Left colon (tissue), 2 donors: ENCODE results near the gene FRAS1. TPM values are rescaled to one million over a fixed set of nuclear protein-coding genes. Genes with fewer than 3 reads are reported as not detected.
"Not testable (repeated sequence)": the region's sequence is repeated elsewhere in the genome, so short reads cannot be mapped to it uniquely, and the experiment has no call there.

ENCODE experiments used
- ATAC-seq: fragments of 200-7000 bp; cut with Tn5 transposase; one replicate; pipeline ENCODE4 v1.9.1; 2020; ENCODE audit warnings: mild to moderate bottlenecking, moderate library complexity
- DNase-seq, 2 donors: peaks; one replicate each; pipeline ENCODE4 v3.0.0-alpha.2; 2020
- intact Hi-C, 2 donors: fragments of 100-400 bp; cut with DNase I in 1 of 2; cut with micrococcal nuclease in 1 of 2; formaldehyde crosslinking; loops; one replicate each; pipeline versions ENCODE4 v1.11.2 to v1.14.0; 2022; cut with DNase I, micrococcal nuclease
- total RNA-seq, 2 donors: library from RNA; stranded (reverse); fragmentation: NEBNext Ultra II Directional; extraction: Animal tissue kit (Norgen Biotek cat#: 25700); gene quantifications; one replicate each; pipeline ENCODE4 v1.2.1, GENCODE V29; 2021
- donor health status: DM: no; HTN: no; CAD: no.
- donor health status: DM: yes; HTN: yes; CAD: no.

The FRAS1 gene
- total RNA-seq, 2 donors from 2014 or later = 1.3 to 1.8 TPM

DNA sequence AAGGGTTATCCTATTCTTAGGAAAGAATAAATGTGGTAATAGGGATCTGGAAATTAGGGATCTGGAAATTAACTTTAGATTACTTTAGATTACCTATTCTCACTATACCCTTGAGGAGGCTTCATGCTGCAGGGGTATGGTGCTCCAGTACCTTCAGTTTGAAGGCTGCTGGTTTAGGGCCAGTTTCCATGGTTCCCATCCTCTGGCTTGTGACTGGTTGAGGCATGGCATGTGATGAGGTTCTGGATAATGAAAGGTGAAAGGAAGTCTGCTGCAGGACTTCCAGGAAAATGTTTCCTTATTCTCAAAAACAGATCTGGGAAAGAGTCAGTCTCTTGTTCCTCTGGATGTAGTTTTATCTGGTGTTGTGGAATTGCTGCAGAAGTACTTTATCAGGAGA is 25.9 kb downstream of the FRAS1 start:
- no peak for ATAC-seq
- DNase-seq = no peak
- intact Hi-C loops = no loop called here

- ATAC-seq (no peak), DNase-seq (no peak)
- intact Hi-C loops = no loop called here
Measured at GRCh38 chr4:78091534-78091933, 34.4 kb downstream of the FRAS1 start.

DNA sequence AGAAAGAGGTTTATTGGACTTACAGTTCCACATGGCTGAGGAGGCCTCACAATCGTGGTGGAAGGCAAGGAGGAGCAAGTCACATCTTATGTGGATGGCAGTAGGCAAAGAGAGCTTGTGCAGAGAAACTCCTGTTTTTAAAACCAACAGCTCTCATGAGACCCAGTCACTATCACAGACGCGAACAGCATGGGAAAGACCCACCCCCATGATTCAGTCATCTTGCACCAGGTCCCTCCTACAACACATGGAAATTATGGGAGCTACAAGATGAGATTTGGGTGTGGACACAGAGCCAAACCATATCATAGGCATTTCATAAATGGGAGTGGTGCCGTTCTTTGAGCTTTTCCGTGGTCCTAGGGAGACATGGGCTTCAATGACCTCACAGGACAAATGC is 35.2 kb downstream of the FRAS1 start:
- ATAC-seq, DNase-seq, intact Hi-C loops: not testable (repeated sequence)

DNA sequence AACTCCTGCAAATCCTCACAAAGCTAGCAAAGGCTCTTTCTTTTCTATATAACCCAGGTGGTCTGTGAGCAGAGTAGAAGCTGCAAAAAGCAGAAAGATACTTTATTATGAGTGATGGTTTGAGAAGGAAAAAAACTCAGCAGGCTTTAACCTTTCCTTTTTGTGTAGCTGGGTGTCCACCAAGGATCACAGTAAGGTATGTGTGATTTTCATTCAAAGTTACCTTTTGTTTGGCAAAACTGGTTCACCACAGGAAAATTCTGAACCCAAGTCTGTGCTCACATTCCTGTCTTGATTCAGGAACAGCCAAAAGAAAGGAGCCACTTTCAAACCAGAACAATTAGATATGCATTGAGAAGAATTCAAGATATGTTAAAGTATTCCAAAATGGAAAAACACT is 35.7 kb downstream of the FRAS1 start:
- DNase-seq = no peak
- ATAC-seq = no peak
- intact Hi-C loops = no loop called here

GRCh38 chr4:78095081-78095480 is 38.0 kb downstream of the FRAS1 start:
- intact Hi-C loops = no loop called here
- ATAC-seq (no peak), DNase-seq (no peak)

DNA sequence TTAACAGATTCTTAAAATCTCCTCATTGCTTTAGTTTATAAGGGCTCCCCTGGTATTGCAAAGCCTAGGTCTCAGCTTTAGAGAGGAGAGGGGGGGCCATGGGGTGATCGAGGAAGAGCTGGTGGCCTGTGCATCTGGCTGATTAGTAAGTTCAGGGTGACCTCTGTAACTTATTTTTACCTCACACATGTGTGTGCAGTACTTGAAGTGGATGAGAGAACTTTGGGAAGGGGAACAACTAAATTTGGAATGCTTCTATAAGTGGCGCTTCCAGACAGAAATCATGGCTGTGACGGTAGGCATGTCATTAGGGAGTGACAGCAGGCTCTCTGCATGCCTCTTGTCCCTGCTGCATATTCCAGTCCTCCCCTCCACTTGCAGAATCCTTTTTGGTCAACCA is 41.9 kb downstream of the FRAS1 start:
- intact Hi-C loops = no loop called here
- no peak for ATAC-seq
- DNase-seq = no peak

DNA sequence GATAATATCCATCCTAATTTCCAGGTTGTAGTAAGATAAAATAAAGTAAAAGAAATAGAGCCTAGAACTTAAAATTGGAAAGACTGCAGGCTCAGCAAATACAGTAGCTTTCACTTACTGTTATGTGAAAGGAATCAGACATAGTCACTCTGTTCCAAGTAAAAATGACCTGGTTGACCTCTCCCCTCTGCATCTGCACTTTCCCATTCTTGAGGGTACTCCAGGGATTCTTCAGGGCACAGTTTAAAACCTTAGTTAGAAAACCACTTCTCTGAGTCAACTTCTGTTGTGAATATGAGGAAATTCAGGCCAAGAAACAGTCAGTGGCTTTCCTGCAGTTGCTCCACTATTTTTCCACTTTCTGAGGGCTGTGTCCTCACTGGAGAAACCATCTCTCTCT is 42.9 kb downstream of the FRAS1 start:
- DNase-seq = no peak
- ATAC-seq = no peak
- intact Hi-C loops = no loop called here

GRCh38 chr4:78119698-78120097 is 62.6 kb downstream of the FRAS1 start:
- ATAC-seq = no peak
- intact Hi-C loops = no loop called here

GRCh38 chr4:78120144-78120880 is 63.2 kb downstream of the FRAS1 start:
- intact Hi-C loops = no loop called here
- ATAC-seq (no peak), DNase-seq (no peak)

More at GRCh38 chr4:78119698-78120097, 62.6 kb downstream of the FRAS1 start:
- no peak for DNase-seq

- no peak for DNase-seq
- no peak for ATAC-seq
- intact Hi-C loops = no loop called here
Measured at GRCh38 chr4:78121338-78121904, 64.3 kb downstream of the FRAS1 start.

GRCh38 chr4:78125834-78126331 is 68.8 kb downstream of the FRAS1 start:
- intact Hi-C loops, ATAC-seq: not testable (repeated sequence)
- peak; percentile 13 to 25 for DNase-seq

DNA sequence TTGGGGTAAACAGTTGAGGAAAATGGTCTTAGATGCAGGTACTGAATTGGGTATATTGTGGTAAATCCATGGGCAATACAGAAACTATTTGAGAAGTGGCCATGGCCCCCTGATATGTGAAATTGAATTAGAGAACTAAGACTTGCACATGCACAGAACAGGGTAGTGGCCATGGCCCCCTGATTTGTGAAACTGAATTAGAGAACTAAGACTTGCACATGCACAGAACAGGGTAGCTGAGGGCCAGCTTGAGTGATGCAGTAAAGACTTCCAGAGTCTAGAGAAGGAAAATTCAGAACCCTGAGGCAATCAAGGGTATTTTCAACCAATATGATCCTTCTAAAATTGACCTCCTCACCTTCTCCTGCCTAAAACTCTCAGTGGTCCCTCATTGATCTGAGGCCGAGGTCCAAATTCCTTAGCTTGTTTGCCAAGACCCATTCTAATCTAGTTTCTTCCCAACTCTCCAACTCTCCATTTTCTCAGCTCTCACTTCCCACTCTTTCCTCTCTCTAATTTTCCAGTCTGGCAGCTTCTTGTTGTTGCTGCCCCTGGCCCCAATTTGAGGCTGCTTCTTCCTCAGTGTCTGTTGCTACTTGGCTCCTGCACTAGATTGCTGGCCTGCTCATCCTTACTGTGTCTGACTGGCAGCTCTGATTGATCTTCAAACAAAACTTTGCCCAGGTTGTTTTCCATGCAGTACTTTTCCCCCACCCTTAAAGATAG is 72.4 kb downstream of the FRAS1 start:
- no peak for ATAC-seq
- intact Hi-C loops = no loop called here

GRCh38 chr4:78131403-78131802 is 74.3 kb downstream of the FRAS1 start:
- intact Hi-C loops = no loop called here
- ATAC-seq = peak; percentile 62
- DNase-seq = no peak

More for the DNA sequence above, 72.4 kb downstream of the FRAS1 start:
- no peak for DNase-seq

DNA sequence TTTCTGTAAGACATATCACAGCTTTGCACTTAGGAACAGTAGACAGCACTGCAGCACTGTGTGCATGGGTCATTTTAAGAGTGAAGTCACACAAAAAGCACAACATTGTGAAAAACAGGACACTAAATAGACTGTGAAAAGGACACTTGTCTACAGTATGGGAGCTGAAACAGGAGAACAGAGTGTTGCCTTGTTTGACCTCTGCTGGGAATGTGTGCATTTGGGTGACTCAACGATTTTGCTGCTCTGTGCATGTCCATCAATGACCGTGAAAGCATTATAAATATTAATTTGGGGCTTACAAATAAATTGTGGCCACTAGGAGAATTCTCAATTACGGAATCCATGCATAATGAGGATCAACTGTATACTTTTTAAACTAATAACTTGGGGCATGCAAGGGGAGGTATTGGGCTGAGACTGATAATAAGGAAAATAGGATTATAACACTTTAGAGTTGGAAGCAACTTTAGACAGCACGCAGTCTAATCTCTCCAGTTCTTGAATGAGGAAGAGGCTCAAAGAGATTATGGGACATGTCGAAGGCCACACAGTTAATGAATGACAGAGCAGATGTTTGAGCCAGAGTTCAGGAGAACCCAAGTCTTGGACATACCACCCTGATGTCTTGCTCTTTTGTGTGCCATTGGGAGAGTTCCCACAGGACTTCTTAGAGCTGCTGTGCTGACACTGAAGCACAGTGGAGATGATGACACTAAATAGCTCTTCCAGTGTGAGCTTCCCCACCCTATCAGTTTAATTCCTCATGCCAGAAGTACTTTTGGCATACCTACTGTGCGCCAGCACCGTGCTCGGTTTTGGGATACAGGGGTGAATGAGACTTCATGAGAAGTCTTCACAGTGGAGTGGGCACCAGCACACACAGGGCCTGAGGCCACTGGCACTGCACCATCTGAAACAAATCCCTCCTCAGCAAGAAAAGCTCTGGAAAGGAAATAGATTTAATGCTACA is 79.3 kb downstream of the FRAS1 start:
- peak; percentile 68 for ATAC-seq
- no peak for DNase-seq
- intact Hi-C loops = no loop called here

GRCh38 chr4:78137532-78137931 is 80.4 kb downstream of the FRAS1 start:
- ATAC-seq = no peak
- intact Hi-C loops = no loop called here
- DNase-seq = no peak

GRCh38 chr4:78138252-78138651 is 81.1 kb downstream of the FRAS1 start:
- ATAC-seq = peak; percentile 42
- intact Hi-C loops = no loop called here
- DNase-seq = no peak

- intact Hi-C loops = no loop called here
- ATAC-seq (no peak), DNase-seq (no peak)
Measured at GRCh38 chr4:78143634-78144033, 86.5 kb downstream of the FRAS1 start.

GRCh38 chr4:78145008-78145407 is 87.9 kb downstream of the FRAS1 start:
- no peak for ATAC-seq
- no peak for DNase-seq
- intact Hi-C loops = no loop called here

DNA sequence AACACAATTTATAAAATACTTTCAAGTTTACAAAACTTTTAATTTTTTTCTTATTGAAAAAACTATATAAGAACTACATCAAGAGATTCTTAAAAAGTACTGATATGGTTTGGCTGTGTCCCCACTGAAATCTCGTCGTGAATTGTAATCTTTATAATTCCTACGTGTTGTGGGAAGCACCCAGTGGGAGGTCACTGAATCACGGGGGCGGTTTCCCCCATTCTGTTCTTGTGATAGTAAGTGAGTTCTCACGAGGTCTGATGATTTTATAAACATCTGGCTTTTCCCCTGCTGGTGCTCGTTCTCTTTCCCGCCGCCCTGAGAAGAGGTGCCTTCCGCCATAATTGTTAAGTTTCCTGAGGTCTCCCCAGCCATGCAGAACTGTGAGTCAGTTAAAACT is 88.5 kb downstream of the FRAS1 start:
- intact Hi-C loops = no loop called here
- DNase-seq = no peak
- ATAC-seq = no peak
